IPS-20b (cell line): ENCODE measurements around the gene ATF3.
"Not testable (repeated sequence)": the region's sequence is repeated elsewhere in the genome, so short reads cannot be mapped to it uniquely, and the experiment has no call there.

Source experiments
- H3K27ac ChIP-seq: one replicate; pipeline ENCODE4 v1.5.1; 2013; ENCODE audit warnings: low read length
- H3K27me3 ChIP-seq: 2 replicates; pipeline ENCODE4 v1.6.1; 2013; ENCODE audit warnings: mild to moderate bottlenecking, low read length, inconsistent platforms; ENCODE audit not compliant: insufficient read depth
- H3K36me3 ChIP-seq: 2 replicates; pipeline ENCODE4 v1.6.1; 2013; ENCODE audit warnings: low read depth, mild to moderate bottlenecking, inconsistent platforms, low read length, moderate library complexity; ENCODE audit not compliant: insufficient read depth
- H3K4me1 ChIP-seq: 2 replicates; pipeline ENCODE4 v1.6.1; 2013; ENCODE audit warnings: mild to moderate bottlenecking, control low read depth, inconsistent platforms, low read length, moderate library complexity; ENCODE audit not compliant: insufficient read depth
- H3K4me3 ChIP-seq: 2 replicates; pipeline ENCODE4 v1.5.1; 2013; ENCODE audit warnings: mild to moderate bottlenecking, low read length, inconsistent platforms
- H3K9ac ChIP-seq: 2 replicates; pipeline ENCODE4 v1.6.1; 2013; ENCODE audit warnings: low read depth, mild to moderate bottlenecking, inconsistent platforms, low read length, moderate library complexity
- H3K9me3 ChIP-seq: 2 replicates; pipeline ENCODE4 v1.6.1; 2013; ENCODE audit warnings: mild to moderate bottlenecking, low read depth, low read length, inconsistent platforms; ENCODE audit not compliant: insufficient read depth

ATF3 gene

DNA sequence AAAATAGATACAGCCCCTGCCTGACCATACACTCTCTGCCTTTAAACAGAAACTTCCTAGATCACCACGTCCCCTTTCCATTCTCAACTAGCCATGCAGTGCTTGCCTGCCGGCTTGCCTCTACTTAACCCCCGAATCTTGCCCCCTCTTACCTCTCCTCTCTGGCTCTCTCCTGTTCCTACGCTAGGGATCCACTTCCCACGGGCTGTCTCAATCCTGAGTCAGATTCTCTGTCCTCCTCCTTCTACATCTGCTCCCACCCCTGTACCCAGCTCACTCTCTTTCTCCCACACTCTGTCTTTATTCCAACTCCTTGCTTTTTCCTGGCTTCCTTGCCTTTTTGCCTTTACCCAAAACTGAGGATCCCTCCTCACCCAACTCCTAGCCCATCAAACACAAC is 29.3 kb downstream of the ATF3 start:
- Histone ChIP-seq H3K9ac (no peak overlapping the region), H3K36me3 (no peaks in the 10 kb centered on the region), H3K4me1 (peaks cover 7% of the 10 kb centered on the region; the same call in 1 of the 2 replicates), H3K27ac (no peak overlapping the region), H3K27me3 (no peaks in the 10 kb centered on the region), H3K4me3 (no peak overlapping the region), H3K9me3 (peaks cover 9% of the 10 kb centered on the region)

DNA sequence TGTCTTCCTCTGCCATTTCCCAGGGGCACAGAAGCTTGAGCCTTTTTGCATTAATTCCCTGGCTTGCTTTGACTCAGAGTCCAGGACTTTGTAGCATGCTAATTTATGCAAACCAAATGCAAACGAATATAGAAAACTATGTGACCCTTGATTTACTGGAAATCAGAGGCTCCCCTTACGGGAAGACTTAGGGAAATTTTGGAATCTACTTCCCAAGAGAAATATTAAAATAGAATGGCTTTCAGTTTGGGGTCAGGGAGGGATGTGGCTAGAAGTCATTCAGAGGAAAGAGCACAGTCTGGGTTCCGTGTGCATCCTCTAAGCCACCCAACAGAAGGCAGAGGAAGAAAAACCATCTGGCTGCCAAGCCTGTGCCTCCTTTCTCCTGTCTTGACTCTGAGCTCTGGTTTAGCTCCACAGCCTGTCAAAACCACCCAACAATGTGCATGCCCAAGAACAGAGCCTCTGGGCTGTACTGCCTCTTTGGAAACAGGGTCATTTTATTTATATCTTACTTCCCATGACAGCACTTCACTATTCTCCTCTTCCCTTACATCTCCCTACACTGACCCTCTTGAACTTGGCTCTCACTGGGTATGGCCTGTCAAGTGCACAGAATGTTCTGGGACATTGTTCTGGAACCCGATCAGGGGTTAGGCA is 30.1 kb downstream of the ATF3 start:
- H3K27ac ChIP-seq = no peak overlapping the region
- no peak overlapping the region for H3K4me3 ChIP-seq

DNA sequence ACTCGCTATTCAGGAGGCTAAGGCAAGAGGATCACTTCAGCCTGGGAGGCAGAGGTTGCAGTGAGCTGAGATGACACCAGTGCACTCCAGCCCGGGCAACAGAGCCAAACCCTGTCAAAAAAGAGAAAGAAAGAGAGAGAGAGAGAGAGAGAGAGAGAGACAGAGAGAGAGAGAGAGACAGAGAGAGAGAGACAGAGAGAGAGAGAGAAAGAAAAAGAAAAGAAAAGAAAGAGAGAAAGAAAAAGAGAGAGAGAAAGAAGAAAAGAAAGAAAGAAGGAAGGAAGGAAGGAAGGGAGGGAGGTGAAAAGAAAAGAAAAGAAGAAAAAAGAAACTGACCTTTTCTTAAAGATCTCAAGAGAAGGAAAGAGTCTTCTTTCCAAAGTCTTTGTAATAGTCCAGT is 31.0 kb downstream of the ATF3 start:
- H3K4me3 ChIP-seq, H3K9ac ChIP-seq, H3K4me1 ChIP-seq, H3K27ac ChIP-seq, H3K9me3 ChIP-seq, H3K27me3 ChIP-seq, H3K36me3 ChIP-seq: not testable (repeated sequence)

More for the DNA sequence above, 30.1 kb downstream of the ATF3 start:
- peaks cover 6% of the 10 kb centered on the region for H3K9me3 ChIP-seq
- H3K4me1 ChIP-seq = peaks cover 7% of the 10 kb centered on the region; the same call in 1 of the 2 replicates
- H3K27me3 ChIP-seq = no peaks in the 10 kb centered on the region
- no peaks in the 10 kb centered on the region for H3K36me3 ChIP-seq
- no peak overlapping the region for H3K9ac ChIP-seq

DNA sequence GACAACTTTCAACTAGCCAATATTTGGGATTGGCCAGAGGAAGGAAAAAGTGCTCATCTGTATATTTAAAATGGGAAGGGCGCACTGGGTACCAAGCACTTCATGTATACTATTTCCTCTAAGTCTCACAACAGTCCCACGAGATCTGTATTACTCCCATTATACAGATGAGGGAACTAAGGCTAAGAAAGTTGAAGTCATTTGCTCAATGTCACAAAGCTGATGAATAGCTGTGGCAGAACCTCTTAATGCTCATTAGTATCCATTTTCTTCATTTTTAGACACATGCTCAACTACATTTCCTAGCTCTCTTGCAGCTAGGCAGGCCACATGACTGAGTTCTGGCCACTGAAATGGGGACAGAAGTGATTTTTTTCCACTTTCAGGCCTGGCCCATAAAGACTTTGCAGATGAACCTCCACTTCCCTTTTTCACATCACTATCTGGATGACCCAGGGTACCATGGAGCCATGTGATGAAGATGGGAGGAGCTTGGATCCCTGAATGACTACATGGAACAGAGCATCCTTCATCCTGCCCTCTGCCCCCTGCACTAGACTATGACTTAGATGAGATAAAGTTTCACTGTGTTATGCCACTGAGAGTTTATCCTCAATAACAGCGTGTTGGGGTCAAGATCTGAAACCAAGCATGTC is 31.8 kb downstream of the ATF3 start:
- H3K36me3 ChIP-seq = no peaks in the 10 kb centered on the region
- H3K4me1 ChIP-seq = peaks cover 7% of the 10 kb centered on the region; the same call in 1 of the 2 replicates
- H3K4me3 ChIP-seq = no peak overlapping the region
- H3K9me3 ChIP-seq = no peaks in the 10 kb centered on the region
- no peaks in the 10 kb centered on the region for H3K27me3 ChIP-seq
- no peak overlapping the region for H3K27ac ChIP-seq
- H3K9ac ChIP-seq = no peak overlapping the region

DNA sequence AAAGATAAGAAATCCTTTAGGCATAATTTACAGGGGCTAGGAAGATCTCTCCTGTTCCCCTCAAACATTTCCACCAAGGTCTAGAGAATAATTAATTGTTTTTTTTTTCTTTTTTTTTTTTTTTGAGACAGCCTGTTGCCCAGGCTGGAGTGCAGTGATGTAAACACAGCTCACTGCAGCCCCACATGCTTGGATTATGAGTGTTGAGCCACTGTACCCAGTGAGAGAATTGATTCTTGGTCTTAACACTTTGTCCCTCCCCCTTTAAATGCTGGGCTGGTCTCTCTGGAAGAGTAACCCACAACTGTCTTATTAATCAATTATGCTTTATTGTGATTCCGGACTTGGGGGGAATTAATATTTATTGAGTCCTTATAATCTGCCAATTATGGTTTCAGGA is 33.4 kb downstream of the ATF3 start:
- no peak overlapping the region for H3K27ac ChIP-seq

DNA sequence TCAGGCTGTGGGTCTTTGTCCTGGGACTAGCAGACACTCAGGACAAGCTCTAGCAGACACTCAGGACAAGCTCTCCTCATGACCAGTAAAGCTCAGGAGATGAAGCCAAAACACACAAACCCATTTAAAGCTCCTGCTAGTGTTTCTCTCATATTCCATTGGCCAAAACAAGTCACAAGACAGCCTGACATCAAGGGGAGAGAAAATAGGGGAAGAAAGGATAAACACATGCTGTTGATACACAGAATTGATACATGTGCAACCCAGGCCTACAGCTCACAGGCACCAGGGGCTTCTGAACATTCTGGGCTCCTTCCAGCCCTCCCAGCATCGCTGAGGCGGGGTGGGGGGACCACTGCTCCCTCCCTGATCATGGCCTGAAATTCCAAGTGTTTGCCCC is 35.3 kb downstream of the ATF3 start:
- Histone ChIP-seq H3K4me3 (no peak overlapping the region), H3K27ac (no peak overlapping the region), H3K36me3 (no peaks in the 10 kb centered on the region), H3K9ac (no peak overlapping the region), H3K4me1 (no peaks in the 10 kb centered on the region), H3K27me3 (no peaks in the 10 kb centered on the region), H3K9me3 (no peaks in the 10 kb centered on the region)

More for the DNA sequence above, 33.4 kb downstream of the ATF3 start:
- Histone ChIP-seq H3K9ac (no peak overlapping the region), H3K4me3 (no peak overlapping the region), H3K4me1 (peaks cover 4% of the 10 kb centered on the region; the same call in 1 of the 2 replicates), H3K9me3 (no peaks in the 10 kb centered on the region), H3K36me3 (no peaks in the 10 kb centered on the region), H3K27me3 (no peaks in the 10 kb centered on the region)

DNA sequence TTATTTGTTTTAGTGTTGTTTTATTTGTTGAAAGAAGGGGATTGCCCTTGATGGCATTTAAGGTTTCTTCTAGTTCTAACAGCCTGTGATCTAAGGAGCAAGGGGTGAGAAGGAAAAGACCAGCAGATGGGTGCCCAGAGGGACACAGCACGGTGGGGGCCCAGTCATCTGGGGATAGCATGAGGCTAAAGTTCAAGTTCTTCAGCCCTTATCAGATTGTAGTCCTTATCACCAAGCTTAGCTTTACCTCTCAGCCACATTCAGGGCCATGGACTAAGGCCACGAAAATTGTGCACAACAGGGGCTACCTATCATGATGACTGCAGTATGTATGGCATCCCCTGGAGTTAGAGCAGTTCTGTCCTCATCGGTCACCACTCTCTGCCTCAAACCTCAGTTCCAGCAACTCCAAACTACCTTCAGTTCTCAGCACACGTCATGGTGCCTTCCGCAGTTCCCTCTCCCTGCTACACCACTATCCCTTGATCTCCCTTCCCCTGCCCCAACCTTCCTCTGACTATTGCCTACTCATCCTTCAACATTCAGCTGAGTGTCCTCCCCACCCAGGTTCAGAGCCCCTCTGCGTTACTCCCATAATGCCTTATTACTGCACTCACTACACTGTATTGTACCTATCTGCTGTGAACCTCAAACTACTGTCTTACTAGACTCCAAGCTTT is 36.4 kb downstream of the ATF3 start:
- no peaks in the 10 kb centered on the region for H3K27me3 ChIP-seq
- H3K27ac ChIP-seq = no peak overlapping the region
- H3K9me3 ChIP-seq = no peaks in the 10 kb centered on the region
- no peak overlapping the region for H3K4me3 ChIP-seq
- H3K36me3 ChIP-seq = no peaks in the 10 kb centered on the region
- H3K4me1 ChIP-seq = no peaks in the 10 kb centered on the region
- no peak overlapping the region for H3K9ac ChIP-seq

DNA sequence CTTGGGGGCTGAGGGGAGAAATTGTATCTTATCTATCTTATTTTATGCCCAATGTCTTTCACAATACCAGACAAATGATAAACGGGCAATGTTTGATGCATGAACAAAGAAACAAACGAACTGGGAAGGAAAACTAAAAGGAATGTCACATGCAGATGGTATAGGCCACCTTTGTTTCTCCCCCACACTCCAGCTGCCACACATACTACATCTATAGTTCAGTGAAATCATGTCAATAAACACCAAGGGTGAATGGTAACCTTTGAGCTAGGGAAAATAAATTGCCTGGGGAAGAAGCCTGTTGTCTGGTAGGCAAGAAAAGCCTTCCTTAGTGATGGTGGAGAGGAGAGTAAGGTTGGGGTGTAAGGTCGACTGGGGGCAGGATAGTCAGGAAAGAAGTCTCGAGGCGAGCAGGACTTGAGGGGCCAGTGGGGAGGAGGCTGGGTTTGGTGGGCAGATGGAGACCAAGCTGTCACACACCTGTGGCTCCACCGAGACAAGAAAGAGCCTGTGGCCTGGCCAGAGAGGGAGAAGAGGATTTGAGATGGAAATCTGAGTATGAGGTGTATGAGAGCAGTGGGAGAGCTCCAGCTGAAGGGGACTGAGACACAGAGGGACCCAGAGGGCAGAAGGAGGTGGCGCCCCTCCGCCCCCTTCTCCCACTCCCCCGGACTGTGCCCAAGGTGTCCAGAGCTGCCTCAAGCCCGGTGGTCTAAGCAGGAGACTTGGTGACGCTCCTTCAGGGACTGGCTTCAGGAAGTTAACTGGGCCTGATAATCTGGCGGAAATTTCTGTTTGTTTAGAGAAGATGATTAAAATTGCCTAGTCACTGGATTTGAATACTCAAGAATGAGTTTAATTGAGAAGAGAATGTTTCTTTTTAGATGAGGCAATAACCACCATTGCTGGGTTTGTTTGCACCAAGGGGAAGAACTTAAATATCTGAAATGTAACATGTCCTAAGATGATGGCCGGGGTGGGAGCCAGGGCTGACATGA is 37.3 kb downstream of the ATF3 start:
- H3K27me3 ChIP-seq = no peaks in the 10 kb centered on the region
- no peaks in the 10 kb centered on the region for H3K4me1 ChIP-seq
- no peaks in the 10 kb centered on the region for H3K36me3 ChIP-seq
- no peak overlapping the region for H3K4me3 ChIP-seq
- H3K27ac ChIP-seq = no peak overlapping the region
- no peaks in the 10 kb centered on the region for H3K9me3 ChIP-seq
- H3K9ac ChIP-seq = no peak overlapping the region

DNA sequence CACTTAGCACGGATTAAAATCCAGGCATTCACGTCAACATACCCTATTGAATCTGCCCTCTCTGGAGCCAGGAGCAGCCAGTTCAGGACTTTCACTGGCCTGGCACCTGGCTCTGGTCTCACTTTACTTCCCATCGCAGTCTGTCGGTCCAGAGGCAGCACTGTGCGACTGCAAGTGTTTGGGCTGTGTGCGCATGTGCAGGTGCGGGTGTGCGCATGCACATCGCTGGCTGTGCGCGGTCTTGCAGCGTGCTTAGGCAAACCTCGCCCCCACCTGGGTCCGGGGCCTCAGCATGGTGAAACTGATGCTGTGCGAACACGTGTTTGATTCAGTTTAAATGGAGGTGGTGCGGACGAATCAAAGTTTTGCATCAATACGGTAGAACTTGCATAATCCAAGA is 38.0 kb downstream of the ATF3 start:
- Histone ChIP-seq H3K36me3 (no peaks in the 10 kb centered on the region), H3K4me1 (no peaks in the 10 kb centered on the region), H3K9me3 (no peaks in the 10 kb centered on the region), H3K4me3 (no peak overlapping the region), H3K27ac (no peak overlapping the region), H3K27me3 (no peaks in the 10 kb centered on the region), H3K9ac (no peak overlapping the region)

DNA sequence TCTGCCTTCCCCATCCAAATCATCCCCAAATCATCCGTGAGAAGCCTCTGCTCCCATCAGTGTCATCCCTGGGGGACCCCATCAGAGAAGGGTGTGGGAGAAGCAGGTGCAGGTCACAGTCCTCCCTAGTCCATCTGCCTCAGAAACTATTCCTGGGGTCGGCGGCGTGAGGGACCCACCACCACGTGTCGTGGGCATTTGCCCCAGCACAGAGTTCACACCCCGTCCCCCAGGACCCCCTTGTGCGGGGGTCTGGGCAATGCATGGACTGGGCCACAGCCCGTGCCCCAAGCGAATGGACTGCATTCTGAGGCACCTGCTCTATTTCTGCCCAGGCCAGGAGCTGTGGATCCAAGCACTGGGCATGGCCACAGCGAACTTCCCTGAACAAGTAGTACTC is 38.4 kb downstream of the ATF3 start:
- H3K27ac ChIP-seq = no peak overlapping the region

DNA sequence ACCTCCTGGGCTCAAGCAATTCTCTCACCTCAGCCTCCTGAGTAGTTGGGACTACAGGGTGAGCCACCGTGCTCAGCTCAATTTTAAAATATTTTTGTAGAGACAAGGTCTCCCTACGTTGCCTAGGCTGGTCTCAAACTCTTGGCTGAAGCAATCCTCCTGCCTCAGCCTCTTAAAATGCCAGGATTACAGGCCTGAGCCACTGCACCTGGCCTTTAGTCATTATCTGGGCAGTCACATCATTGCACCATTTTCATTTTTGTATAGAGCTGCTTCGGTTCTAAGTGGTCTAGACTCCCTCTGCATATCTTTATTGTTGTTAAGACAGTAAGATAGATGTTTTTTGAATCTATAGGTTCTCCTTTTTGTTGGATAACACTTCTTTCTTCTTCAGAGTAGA is 39.9 kb downstream of the ATF3 start:
- H3K36me3 ChIP-seq = no peaks in the 10 kb centered on the region

More for the DNA sequence above, 38.4 kb downstream of the ATF3 start:
- Histone ChIP-seq H3K9me3 (no peaks in the 10 kb centered on the region), H3K9ac (no peak overlapping the region), H3K27me3 (no peaks in the 10 kb centered on the region), H3K36me3 (no peaks in the 10 kb centered on the region), H3K4me3 (no peak overlapping the region), H3K4me1 (no peaks in the 10 kb centered on the region)

More for the DNA sequence above, 39.9 kb downstream of the ATF3 start:
- Histone ChIP-seq H3K27me3 (no peaks in the 10 kb centered on the region), H3K27ac (no peak overlapping the region), H3K4me3 (no peak overlapping the region), H3K9me3 (no peaks in the 10 kb centered on the region), H3K4me1 (no peaks in the 10 kb centered on the region), H3K9ac (no peak overlapping the region)
